HepG2 (cell line): ENCODE data around the gene AUTS2. TPM values are rescaled to one million over a fixed set of nuclear protein-coding genes. Genes with fewer than 3 reads are reported as not detected.

Experiments used
- ATAC-seq: fragments of 200-7000 bp; cut with Tn5 transposase; 3 replicates; pipeline ENCODE4 v1.9.1; 2020; ENCODE audit warnings: mild to moderate bottlenecking, moderate library complexity
- BruUV-seq: library from RNA; stranded (reverse); fragments of 400-500 nt; replicated peaks from 2 replicates; lab custom pipeline; 2021; lab: Mats Ljungman, UMichigan
- CTCF ChIA-PET: fragments of 300-600 bp; formaldehyde crosslinking; extraction: SDS; loops from one replicate; lab custom pipeline; 2021; ENCODE audit warnings: low total read pairs, inconsistent platforms, low intra/inter-chr PET ratio; lab: Yijun Ruan, JAX
- POLR2A ChIA-PET: fragments of 350-600 bp; sonication (Branson Sonifier 250); formaldehyde crosslinking; loops from one replicate; lab custom pipeline; 2020; ENCODE audit warnings: antibody characterized with exemption, inconsistent platforms; lab: Yijun Ruan, JAX
- DNase-seq: peaks from one replicate; pipeline ENCODE4 v3.0.0-alpha.2; 2015; ENCODE audit warnings: low spot score
- FAIRE-seq: peaks from 3 replicates; lab custom pipeline; 2011; peaks lifted over from hg19 to GRCh38; lab: Jason Lieb, UNC
- H2AFZ ChIP-seq: one replicate; pipeline ENCODE4 v1.6.1; 2011; ENCODE audit warnings: low read length, inconsistent platforms
- H3K27ac ChIP-seq: fragments of 300-600 bp; 3 replicates; pipeline ENCODE4 v1.8.0; 2011; ENCODE audit warnings: mixed run types, mild to moderate bottlenecking, mixed read lengths, low read length, inconsistent platforms; ENCODE audit not compliant: insufficient read depth; ENCODE audit errors: extremely low read length
- H3K27me3 ChIP-seq, 2 experiments: fragments of 200-600 bp in 1 of 2; 2 replicates in 1 of 2; 3 replicates in 1 of 2; pipeline versions ENCODE4 v1.6.0 to v1.8.0; 2011; ENCODE audit warnings: low read length in 2 of 2, mild to moderate bottlenecking in 2 of 2, moderate library complexity in 2 of 2, inconsistent platforms in 1 of 2; ENCODE audit not compliant: insufficient read depth in 2 of 2, control insufficient read depth in 1 of 2
- H3K36me3 ChIP-seq, 2 experiments: fragments of 200-600 bp in 1 of 2; replicated peaks in 1 of 2; 2 replicates in 1 of 2; 3 replicates in 1 of 2; pipeline versions ENCODE4 v1.5.1 to v1.8.0; 2011; ENCODE audit warnings: low read length in 2 of 2, inconsistent platforms in 1 of 2; ENCODE audit not compliant: insufficient read depth in 2 of 2, control insufficient read depth in 1 of 2
- H3K4me1 ChIP-seq: 2 replicates; pipeline ENCODE4 v1.5.1; 2012; ENCODE audit warnings: low read length, inconsistent platforms; ENCODE audit not compliant: insufficient read depth
- H3K4me2 ChIP-seq: 2 replicates; pipeline ENCODE4 v1.6.0; 2011; ENCODE audit warnings: low read depth, low read length, inconsistent platforms
- H3K4me3 ChIP-seq, 3 experiments: fragments of 200-600 bp in 1 of 3; sonication (generic), shearing (Covaris generic) in 1 of 3; replicated peaks in 1 of 3; 2 replicates each; pipeline ENCODE4 v1.5.1; 2011 to 2016; ENCODE audit warnings: low read length in 3 of 3, inconsistent platforms in 2 of 3, low read depth in 2 of 3, mild to moderate bottlenecking in 2 of 3, control low read depth in 1 of 3, mixed read lengths in 1 of 3; ENCODE audit not compliant: insufficient read depth in 1 of 3
- H3K79me2 ChIP-seq: one replicate; pipeline ENCODE4 v1.6.1; 2011; ENCODE audit warnings: low read length, inconsistent platforms; ENCODE audit not compliant: insufficient read depth
- H3K9ac ChIP-seq: 2 replicates; pipeline ENCODE4 v1.6.0; 2011; ENCODE audit warnings: mild to moderate bottlenecking, low read depth, low read length, inconsistent platforms; ENCODE audit not compliant: insufficient read depth
- H3K9me3 ChIP-seq: 2 replicates; pipeline ENCODE4 v1.5.1; 2012; ENCODE audit warnings: mild to moderate bottlenecking, low read length
- H4K20me1 ChIP-seq: 2 replicates; pipeline ENCODE4 v1.6.0; 2011; ENCODE audit warnings: inconsistent platforms, mild to moderate bottlenecking, low read length, moderate library complexity; ENCODE audit not compliant: insufficient read depth
- ATF7 ChIP-seq, 2 experiments: fragments of 450-650 bp in 1 of 2; sonication (generic) in 1 of 2; formaldehyde crosslinking in 1 of 2; IDR thresholded peaks; 2 replicates each; pipeline versions ENCODE4 v1.4.0 to v1.6.1; 2016 to 2020; ENCODE audit warnings: antibody characterized with exemption in 1 of 2, mild to moderate bottlenecking in 1 of 2, missing genetic modification reagents in 1 of 2
- GATAD2A ChIP-seq: IDR thresholded peaks from 2 replicates; pipeline ENCODE4 v1.6.1; 2016
- IKZF1 ChIP-seq: fragments of 450-650 bp; IDR thresholded peaks from 2 replicates; pipeline ENCODE4 v1.7.1; 2016
- IRF2 ChIP-seq: IDR thresholded peaks from 2 replicates; pipeline ENCODE4 v1.6.1; 2018; ENCODE audit warnings: missing genetic modification reagents, missing compliant biosample characterization
- KLF11 ChIP-seq: IDR thresholded peaks from 2 replicates; pipeline ENCODE4 v1.6.1; 2016; ENCODE audit warnings: missing compliant biosample characterization
- KMT2A ChIP-seq: sonication (generic); formaldehyde crosslinking; IDR thresholded peaks from 2 replicates; pipeline ENCODE4 v1.4.0; 2020; ENCODE audit warnings: missing genetic modification reagents
- MAFF ChIP-seq: IDR thresholded peaks from 2 replicates; pipeline ENCODE4 v1.6.1; 2011; ENCODE audit warnings: low read depth, low read length, improper control_type of control experiment
- NFYC ChIP-seq: IDR thresholded peaks from 2 replicates; pipeline ENCODE4 v1.6.1; 2016; ENCODE audit warnings: missing genetic modification reagents, missing compliant biosample characterization
- POLR2G ChIP-seq: fragments of 200-400 bp; formaldehyde crosslinking; IDR thresholded peaks from 2 replicates; pipeline ENCODE4 v1.6.1; 2018; ENCODE audit warnings: mild to moderate bottlenecking, low read depth, low read length, moderate library complexity
- RBAK ChIP-seq: sonication (generic); formaldehyde crosslinking; IDR thresholded peaks from 2 replicates; pipeline ENCODE4 v1.5.1; 2020; ENCODE audit warnings: mild to moderate bottlenecking, missing genetic modification reagents
- ZNF253 ChIP-seq: sonication (generic); formaldehyde crosslinking; IDR thresholded peaks from 2 replicates; pipeline ENCODE4 v1.8.0; 2022; ENCODE audit warnings: mild to moderate bottlenecking, missing genetic modification reagents, borderline replicate concordance
- ZNF296 ChIP-seq: sonication (generic); formaldehyde crosslinking; conservative IDR thresholded peaks from 2 replicates; pipeline ENCODE4 v1.5.0; 2020; ENCODE audit warnings: mild to moderate bottlenecking, missing genetic modification reagents
- ZNF891 ChIP-seq: sonication (generic); formaldehyde crosslinking; IDR thresholded peaks from 2 replicates; pipeline ENCODE4 v1.5.0; 2020; ENCODE audit warnings: mild to moderate bottlenecking, missing genetic modification reagents
- in situ Hi-C: cut with HindIII; loops from 2 replicates; pipeline ENCODE4 v1.10.0; 2017; ENCODE audit warnings: low pct_unique_long_range_greater_than_20kb; ENCODE audit not compliant: extremely low pct_ligation_motif_present
- intact Hi-C: fragments of 100-400 bp; cut with micrococcal nuclease; formaldehyde crosslinking; loops from one replicate; pipeline ENCODE4 v1.10.0; 2022; ENCODE audit not compliant: unreplicated experiment
- polyA plus RNA-seq, 8 experiments: library from polyadenylated mRNA; depleted of rRNA in 3 of 8; stranded (reverse) in 7 of 8; unstranded in 1 of 8; fragments of >200 nt; fragmentation: Illumina TruSeq in 4 of 8; extraction: Trizol in 4 of 8; gene quantifications; 2 replicates each; pipeline versions ENCODE4 v1.2.1 to v1.2.3, GENCODE V29; 2011 to 2016; ENCODE audit warnings: low read depth in 4 of 8, missing spikeins in 1 of 8, mixed read lengths in 1 of 8; ENCODE audit not compliant: insufficient read depth in 1 of 8
- total RNA-seq, 5 experiments: library from RNA; depleted of rRNA; stranded (reverse); fragments of >200 nt; fragmentation: Illumina TruSeq; extraction: Trizol; gene quantifications; 2 replicates each; pipeline ENCODE4 v1.2.3, GENCODE V29; 2016; ENCODE audit warnings: low read depth in 1 of 5
- TF ChIP-seq, protein P1 (sequence below): sonication (generic); formaldehyde crosslinking; IDR thresholded peaks from 2 replicates; pipeline ENCODE4 v1.5.1; 2020; ENCODE audit warnings: missing genetic modification reagents, mild to moderate bottlenecking, borderline replicate concordance
- TF ChIP-seq, protein P2 (sequence below): sonication (generic); formaldehyde crosslinking; conservative IDR thresholded peaks from 2 replicates; pipeline ENCODE4 v1.8.0; 2022; ENCODE audit warnings: mild to moderate bottlenecking, moderate library complexity, missing genetic modification reagents
- TF ChIP-seq, protein P3 (sequence below): sonication (generic); formaldehyde crosslinking; IDR thresholded peaks from 2 replicates; pipeline ENCODE4 v1.8.1; 2023; ENCODE audit warnings: missing genetic modification reagents, inconsistent platforms, borderline replicate concordance

Gene AUTS2
- total and polyA plus RNA-seq, 2 of the 13 experiments (the other 11 are each of a cell fraction or from before 2014, with no cell fraction given): 0.38 TPM; not detected in 1

DNA sequence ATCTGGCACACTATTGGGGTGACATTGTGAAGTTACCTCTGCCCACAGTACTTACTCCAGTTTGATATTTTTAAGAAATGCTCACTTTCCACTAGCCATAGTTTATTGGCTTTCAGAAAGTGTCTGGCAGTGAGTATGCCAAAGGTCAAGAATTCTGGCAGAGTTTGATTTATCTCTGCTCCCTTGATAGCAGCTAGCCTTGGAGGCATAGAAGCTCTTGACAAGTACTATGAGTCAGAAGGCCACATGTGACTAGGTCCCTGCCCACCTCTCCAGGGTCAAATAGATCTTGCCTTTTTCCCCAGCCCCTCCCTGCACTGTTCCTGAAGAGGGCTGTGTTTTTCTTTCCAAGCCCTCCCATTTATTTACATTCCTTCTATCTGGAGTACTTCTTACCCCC, 202.2 kb downstream of the AUTS2 start:
- FAIRE-seq: no peak
- in situ Hi-C loops: no loop called here

More for the DNA sequence above, 202.2 kb downstream of the AUTS2 start:
- TF ChIP-seq, protein P1, sequence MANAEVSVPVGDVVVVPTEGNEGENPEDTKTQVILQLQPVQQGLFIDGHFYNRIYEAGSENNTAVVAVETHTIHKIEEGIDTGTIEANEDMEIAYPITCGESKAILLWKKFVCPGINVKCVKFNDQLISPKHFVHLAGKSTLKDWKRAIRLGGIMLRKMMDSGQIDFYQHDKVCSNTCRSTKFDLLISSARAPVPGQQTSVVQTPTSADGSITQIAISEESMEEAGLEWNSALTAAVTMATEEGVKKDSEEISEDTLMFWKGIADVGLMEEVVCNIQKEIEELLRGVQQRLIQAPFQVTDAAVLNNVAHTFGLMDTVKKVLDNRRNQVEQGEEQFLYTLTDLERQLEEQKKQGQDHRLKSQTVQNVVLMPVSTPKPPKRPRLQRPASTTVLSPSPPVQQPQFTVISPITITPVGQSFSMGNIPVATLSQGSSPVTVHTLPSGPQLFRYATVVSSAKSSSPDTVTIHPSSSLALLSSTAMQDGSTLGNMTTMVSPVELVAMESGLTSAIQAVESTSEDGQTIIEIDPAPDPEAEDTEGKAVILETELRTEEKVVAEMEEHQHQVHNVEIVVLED: no peak
- no peak for TF ChIP-seq RBAK (CRISPR knock-in tag)
- no peak for TF ChIP-seq MAFF
- TF ChIP-seq ZNF891 (CRISPR knock-in tag): no peak
- no peak for TF ChIP-seq KMT2A (CRISPR knock-in tag)
- TF ChIP-seq, protein P2, sequence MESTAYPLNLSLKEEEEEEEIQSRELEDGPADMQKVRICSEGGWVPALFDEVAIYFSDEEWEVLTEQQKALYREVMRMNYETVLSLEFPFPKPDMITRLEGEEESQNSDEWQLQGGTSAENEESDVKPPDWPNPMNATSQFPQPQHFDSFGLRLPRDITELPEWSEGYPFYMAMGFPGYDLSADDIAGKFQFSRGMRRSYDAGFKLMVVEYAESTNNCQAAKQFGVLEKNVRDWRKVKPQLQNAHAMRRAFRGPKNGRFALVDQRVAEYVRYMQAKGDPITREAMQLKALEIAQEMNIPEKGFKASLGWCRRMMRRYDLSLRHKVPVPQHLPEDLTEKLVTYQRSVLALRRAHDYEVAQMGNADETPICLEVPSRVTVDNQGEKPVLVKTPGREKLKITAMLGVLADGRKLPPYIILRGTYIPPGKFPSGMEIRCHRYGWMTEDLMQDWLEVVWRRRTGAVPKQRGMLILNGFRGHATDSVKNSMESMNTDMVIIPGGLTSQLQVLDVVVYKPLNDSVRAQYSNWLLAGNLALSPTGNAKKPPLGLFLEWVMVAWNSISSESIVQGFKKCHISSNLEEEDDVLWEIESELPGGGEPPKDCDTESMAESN: no peak
- TF ChIP-seq GATAD2A (CRISPR knock-in tag): no peak
- TF ChIP-seq ZNF253 (CRISPR knock-in tag): no peak
- no peak for TF ChIP-seq ATF7 (IDR thresholded peaks at IDR 0.05)
- no peak for TF ChIP-seq ATF7 (CRISPR knock-in tag; IDR thresholded peaks at IDR 0.05)
- TF ChIP-seq KLF11 (CRISPR knock-in tag): no peak
- TF ChIP-seq IKZF1: no peak
- no peak for TF ChIP-seq POLR2G
- TF ChIP-seq ZNF296: no peak
- no peak for TF ChIP-seq IRF2 (CRISPR knock-in tag)
- TF ChIP-seq, protein P3, sequence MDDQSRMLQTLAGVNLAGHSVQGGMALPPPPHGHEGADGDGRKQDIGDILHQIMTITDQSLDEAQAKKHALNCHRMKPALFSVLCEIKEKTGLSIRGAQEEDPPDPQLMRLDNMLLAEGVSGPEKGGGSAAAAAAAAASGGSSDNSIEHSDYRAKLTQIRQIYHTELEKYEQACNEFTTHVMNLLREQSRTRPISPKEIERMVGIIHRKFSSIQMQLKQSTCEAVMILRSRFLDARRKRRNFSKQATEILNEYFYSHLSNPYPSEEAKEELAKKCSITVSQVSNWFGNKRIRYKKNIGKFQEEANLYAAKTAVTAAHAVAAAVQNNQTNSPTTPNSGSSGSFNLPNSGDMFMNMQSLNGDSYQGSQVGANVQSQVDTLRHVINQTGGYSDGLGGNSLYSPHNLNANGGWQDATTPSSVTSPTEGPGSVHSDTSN (CRISPR knock-in tag): no peak
- TF ChIP-seq NFYC: no peak
- no TSS peak for BruUV-seq
- ChIA-PET POLR2A (no interaction called here), CTCF (no interaction called here)
- Histone ChIP-seq H3K4me3 (no peak overlapping the region), H3K36me3 (no peaks in the 10 kb centered on the region), H3K9ac (no peak overlapping the region), H3K27ac (no peak overlapping the region), H3K27me3 (no peaks in the 10 kb centered on the region), H3K79me2 (no peaks in the 10 kb centered on the region), H3K4me2 (no peak overlapping the region), H2AFZ (no peak overlapping the region), H4K20me1 (no peaks in the 10 kb centered on the region), H3K4me1 (no peaks in the 10 kb centered on the region), H3K9me3 (no peaks in the 10 kb centered on the region)
- ATAC-seq (no peak), DNase-seq (no peak)
- intact Hi-C loops: loop anchor here (5.0 kb wide), 1 partner anchor 983 kb away; no protein-coding TSS in a partner anchor
